DMS153 treated with DMSO at 0.1 percent for 48 hours (cell line): Measurements from ENCODE around the gene TBL1X.

Experiments used
- DNase-seq: peaks from one replicate; lab custom pipeline; 2025; ENCODE audit not compliant: unreplicated experiment; lab: John Stamatoyannopoulos, UW

The TBL1X gene

DNA sequence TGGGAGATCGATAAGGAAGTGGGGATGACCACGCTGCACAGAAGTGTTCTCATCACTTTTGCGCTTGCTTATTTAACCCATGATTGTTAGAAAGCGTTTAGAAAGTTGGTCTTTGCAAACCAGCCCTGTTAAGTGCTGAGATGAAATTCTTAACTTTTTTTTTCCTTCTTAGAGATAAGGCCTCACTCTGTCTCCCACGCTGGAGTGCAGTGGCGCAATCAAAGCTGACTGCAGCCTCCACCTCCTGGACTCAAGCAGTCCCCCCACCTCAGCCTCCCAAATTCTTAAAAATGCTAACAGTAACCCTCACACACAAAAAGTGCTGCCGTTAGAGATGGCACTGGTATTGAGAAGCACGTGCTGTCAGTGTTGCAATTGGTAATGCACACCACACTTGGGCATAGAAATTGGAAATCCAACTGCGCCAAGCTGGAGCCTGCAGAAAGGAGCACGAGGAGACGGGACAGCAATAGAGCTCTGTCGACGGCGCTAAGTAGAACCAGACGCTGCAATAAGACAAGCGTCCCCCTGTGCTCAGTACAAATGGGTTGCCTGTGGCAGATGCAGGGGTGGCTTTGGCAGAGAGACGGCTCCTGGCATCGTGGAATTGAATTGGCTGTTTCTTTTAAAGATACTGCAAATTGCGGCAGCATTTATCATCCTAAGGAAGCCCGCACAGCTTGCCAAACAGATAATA is 113.4 kb downstream of the TBL1X start:
- DNase-seq: no peak

DNA sequence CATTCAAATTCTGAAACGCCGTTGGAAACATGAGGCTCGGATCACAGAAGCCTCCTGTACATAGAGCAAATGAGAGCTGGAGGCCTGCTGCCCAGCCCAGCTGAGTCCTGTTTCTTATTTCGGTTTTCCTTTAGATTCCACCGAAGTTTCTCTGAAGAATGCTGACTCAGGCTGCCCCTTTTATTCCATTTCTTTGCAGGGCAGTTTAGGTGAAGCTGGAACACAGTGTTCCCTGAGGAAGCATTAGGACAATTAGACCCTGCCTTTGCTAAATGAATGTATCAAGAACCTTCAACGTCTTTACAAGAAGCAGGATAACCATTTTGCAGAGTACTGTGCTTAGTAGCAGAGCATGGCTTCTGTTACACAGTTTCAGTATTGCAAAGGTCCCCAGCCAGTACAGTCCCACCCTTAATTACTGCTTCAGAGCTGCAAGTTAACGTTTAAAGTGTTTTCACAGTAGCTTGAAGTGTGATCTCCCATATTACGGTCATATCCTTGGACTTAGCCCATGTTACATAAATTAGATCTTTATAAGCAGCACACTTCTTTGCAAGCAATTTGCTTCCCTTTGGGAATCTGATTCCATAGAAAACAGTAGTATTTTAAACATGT is 117.0 kb downstream of the TBL1X start:
- no peak for DNase-seq

DNA sequence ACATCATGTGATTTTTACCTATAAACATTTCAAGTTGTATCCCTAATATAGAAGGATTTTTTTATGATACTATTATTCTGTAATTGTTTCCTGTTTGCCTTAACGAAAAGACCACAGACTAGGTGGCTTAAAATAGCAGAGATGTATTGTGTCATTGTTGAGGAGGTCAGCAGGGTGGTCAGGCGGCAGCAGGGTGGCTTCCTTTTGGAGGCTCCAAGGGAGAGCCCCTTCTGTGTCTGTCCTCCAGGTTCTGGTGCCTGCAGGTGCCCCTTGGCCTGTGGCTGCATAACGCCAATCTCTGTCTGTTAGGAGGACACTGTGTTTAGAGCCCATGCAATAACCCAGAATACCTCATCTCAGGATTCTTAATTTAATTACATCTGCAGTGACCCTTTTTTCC is 118.1 kb downstream of the TBL1X start:
- DNase-seq: no peak

DNA sequence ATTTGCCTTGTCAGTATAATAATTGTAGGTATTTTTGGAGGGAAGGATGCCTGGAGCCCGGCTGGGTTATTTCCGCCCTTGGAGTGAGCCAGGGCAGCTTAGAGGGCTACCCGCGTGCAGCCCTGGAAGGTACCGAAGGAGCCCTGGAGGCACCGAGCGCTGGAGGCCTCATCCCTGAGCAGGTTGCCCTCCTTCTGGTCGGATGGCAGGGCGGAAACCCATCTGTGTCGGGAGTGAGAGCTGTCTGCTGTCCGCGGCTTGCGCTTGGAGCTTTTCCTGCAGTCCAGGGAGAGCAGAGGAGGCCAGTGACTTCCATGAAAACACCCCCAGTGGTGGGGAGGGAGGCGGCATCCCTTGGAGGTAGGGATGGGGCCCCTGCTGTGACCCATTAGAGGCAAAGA is 122.1 kb downstream of the TBL1X start:
- peak; percentile 10 for DNase-seq

DNA sequence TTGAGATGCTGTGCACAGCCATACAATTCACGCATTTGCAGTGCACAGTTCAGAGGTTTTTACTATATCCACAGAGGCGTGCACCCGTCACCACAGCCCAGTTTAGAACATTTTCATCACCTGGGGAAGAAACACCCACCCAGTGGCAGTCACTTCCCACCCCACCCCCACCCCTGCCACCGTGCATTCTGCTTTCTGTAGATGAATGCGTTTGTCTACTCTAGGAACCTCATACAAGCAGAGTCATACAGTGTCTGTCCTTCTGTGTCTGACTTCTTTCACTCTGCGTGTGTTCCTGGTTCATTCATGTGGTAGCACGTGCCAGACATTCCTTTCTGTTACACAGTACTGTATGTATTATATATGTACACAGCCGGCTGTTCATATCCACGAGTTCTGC is 122.8 kb downstream of the TBL1X start:
- DNase-seq: no peak

DNA sequence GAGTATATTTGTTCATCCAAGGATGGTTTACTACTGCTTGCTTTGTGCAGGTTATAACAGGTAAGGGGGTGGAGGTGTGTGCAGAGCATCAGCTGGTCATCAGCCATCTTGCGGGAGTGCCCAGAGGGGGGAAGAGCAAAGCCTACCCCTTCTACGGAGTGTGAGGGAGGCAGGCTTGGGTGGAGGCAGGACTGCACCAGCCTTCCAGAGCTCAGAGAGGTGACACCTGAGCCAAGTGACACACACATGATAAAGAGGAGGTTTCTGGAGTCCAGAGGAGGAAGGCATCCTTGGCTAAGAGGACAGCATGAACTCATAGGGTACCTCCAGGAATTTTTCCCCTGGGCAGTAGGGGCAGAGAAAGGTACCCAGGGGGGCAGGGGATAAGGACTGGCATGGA is 126.6 kb downstream of the TBL1X start:
- no peak for DNase-seq

DNA sequence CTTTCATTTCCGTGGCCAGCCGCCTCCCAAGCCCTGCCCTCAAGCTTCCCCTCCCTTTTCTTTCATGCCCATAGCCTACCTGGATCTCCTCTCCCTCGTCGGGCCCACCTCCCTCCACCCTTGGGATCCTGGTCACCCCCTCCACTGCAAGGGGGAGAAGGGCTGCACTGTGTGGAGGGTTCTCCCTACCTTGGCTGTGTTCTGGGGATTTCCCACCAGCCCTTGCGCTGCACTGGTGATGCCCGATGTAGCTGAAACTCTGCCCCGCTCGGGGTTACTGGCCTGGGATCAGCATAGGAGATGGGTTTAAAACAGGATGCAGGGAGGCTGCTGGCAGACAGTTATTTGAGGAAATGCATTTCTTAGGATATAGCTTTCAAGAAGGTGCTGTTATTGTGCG is 128.9 kb downstream of the TBL1X start:
- no peak for DNase-seq

DNA sequence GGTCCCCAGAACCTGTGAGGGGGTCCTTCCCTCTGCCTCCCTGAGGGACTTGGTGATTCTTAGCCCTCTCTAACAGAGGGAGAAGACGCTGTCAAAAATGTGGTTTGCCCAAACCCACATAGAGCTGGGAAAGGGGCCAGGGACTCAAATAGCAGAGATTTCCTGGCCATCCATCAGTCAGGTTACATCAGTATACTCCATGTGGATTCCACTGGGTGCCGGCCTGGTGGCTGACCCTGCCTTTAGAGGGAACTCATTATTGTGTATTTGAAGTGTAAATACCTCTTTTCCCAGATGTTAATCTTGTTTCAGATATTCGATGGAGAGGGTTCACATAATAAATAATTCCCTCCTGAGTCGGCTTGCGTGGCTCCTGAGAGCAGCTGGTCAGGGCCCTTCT is 130.3 kb downstream of the TBL1X start:
- no peak for DNase-seq

DNA sequence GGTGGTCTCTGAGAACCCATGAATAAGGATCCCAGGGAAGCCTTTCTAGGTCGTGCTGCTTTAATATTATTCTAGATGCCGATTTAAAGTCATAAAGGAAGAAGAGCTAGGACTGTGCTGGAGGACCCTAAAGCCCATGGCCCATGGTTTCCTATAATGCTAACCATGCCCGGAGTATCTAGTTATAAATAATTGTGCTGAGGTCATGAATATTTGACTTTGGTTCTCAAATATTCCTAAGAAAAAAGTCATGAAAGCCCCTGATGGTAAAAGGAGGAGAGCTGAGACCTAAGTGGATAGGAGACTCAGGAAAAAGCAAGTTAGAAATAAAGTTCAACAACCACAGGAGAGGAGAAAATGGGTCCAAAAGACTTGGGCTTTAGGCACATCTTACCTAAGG is 132.0 kb downstream of the TBL1X start:
- DNase-seq: no peak

DNA sequence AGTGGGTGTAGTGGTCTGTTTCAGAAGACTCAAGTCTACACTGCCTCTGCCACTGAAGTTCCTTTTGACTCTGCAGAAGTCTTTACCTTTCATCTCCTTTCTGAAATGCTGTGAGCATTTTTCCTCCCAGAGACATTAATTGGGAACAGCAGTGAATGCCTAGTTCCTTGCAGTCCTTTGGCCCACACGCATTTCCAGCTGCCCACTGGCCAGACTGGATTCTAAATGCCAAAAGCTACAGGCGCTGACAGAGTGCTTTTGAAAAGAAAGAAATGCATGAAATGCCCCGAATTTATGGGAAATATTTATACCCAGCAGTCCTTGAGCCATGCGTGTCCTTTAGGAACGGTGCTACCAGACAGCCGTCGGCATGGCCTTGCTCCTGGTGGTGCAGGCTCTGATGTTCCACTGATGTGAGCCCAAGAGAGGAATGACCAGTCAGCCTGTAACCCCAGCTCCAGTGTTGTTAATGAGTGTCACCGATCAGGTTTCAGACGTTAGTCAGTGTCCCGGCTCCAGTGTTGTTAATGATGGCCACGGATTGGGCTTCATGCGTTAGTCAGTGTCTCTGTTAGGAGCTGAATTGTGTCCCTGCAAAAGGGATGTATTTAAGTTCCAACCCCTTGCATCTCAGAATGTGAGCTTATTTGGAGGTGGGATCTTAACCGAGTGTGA is 132.6 kb downstream of the TBL1X start:
- DNase-seq: no peak

DNA sequence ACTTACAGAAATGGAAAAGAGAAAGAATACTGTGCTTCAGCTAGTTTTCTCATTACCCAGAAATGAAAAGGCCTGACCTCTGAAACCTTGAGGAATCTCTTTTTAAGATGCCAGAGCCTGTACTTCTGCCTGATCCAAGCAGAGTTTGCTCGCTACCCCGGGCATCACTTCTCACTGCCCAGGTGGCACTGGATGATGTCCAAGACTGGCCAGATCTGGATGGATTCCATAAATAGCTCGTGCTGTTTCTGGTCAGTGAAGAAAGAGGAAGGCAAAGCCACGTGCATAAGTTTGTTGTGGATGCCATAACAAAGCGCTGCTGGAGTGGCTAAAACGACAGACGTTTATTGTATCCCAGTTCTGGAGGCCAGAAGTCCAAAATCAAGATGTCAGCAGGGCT is 133.5 kb downstream of the TBL1X start:
- no peak for DNase-seq

DNA sequence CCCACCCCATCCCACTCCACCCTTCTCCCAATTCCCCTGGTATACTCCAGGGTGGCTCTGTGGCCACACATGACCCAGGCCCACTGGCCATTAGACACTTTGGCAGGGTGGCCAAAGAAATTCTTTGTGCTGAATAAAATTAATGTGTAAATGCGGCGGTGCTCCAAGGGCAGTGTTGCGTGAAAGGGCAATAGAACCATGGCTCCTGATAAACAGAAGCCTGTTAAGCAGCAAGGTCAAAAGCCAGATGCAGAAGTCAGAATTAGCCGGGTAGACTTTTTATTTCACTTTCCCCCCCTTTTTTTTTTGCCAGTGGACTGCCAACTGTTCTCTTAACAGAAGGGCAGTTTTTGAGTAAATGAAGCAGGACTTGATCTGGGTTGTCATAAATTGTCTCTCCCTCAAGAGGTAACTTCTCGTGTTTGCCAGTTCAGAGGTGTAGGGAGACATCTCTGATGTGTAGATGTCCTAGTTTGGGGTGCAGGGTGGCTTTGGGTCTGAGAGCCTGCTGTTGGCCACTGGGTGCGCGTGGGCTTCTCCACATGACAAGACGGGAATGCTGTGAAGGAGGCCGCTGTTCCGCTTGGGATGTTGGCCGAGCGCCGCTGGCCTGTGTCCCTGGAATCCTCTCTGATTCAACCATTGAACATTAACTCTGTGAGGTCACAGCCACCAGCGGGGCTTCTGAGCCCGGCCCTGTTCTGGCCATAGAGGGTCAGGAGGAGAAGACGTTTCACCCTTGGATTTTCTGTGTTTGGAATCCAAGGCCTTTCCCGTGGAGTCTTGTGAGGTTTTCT is 139.5 kb downstream of the TBL1X start:
- DNase-seq: no peak

DNA sequence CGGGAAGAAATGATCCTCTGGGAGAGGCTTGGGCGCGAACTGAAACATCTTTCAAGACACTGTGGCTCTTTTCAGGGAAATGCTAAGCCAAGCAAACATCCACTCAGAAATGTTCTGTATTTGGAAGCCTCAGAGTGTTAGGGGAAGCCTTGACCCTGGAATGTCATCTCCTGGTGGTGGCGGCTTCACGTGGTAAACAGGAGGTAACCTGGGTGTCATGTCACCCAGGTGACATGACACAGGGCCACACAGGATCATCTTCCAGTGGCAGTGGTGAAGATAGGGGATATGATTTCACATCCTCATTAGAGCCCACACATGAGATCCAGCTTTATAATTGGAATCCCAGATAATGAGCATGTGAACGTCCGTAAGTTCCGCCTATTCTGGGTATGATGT is 140.0 kb downstream of the TBL1X start:
- DNase-seq: no peak

DNA sequence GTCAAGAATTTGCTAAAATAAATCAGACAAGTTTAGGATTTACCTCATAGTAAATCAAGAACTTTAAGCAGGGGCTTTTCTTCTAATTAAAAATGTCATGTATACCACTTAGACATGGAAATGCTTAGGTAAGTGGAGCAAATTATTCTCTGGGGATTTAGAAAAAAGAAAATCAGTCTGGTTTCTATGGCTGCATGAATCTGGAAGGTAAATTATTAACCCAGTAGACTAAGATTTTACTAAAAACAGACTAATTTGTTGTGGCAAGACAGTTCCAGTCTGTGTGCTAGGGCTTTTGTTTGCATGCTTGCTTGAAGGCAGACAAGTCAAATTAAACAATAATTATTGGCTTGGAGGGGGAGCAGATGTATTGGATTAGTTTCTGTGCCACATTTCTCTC is 140.6 kb downstream of the TBL1X start:
- no peak for DNase-seq

DNA sequence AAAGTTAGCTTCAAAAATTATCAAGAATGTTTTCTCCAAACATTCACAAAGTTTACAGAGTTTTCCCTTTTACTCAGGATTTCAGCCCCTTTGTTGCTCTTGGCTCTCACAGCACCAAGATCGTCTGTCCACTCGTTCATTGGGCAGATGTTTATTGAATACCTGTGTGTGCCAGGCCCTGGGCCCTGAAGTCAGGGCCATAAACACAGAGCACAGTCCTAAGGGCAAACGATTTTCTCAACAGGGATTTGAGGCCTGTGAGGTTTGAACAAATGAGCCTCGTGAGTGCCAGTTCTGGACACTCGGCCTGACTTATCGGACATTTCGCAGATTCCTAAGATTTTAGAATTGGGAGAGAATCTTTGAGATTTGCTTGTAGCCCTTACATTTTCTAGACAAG is 142.1 kb downstream of the TBL1X start:
- no peak for DNase-seq

DNA sequence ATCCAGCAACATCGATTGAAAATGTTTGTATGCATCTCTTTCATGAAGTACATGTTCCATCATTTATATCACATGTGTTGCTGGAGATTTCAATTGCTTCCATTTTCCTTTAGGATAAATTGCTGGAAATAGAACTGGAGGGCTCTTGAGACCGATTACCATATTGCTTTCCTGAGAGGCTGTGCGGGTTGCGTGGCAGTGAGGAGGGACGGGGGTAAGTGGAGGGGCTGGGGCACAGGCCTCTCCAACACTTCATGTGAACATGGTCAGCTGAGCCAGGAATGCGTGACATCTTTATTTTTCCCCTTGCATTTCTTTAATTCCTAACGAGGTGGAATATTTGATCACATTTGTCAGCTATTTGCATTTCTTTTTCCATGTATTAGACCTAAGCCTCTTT is 144.6 kb downstream of the TBL1X start:
- DNase-seq: no peak

DNA sequence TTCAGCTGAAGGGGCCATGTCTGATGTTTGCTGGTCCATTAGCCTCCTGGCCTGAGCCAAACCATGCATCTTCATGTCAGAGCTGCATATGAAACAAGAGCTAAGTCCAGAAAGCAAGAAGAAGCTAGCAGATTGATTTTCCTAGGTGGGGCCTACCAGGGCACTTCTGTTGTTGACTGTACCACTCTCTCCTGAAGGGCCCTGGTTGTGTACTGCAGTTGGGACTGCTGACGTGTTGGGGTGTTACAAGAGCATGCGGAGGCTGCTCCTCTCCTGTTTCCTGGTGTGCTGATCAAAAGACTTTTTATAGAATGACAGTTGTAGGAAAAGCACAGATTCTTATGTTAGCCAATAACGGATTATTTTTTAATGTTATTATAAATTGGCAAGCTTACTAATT is 145.1 kb downstream of the TBL1X start:
- DNase-seq: no peak

DNA sequence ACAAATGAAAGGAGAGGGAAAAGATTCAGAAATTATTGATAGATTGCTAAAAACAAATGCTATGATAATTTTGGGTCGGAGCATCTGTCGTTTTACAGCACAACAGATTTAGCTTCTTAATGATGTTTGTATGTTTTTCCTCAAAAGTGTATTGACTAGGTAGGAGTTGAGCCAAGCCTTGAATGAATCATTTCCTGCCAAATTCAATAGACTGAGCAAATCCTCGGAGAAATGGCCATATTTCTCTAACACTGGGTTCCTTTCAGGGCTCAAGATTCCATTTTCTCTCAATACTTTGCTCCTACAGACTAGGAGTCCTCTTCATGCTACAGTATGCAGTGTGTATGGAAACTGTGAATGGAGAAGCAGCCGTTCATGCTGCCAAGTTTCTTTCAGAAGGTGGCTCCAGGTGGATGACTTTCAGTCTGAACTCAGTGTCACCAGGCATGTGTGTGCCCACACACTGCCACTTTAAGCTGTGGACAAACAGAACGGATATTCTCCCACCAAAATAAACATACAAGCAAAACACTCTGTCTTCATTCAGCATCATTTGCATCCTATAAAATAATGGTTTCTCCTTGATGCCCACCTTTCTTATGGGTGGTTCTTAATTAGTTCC is 146.0 kb downstream of the TBL1X start:
- no peak for DNase-seq

DNA sequence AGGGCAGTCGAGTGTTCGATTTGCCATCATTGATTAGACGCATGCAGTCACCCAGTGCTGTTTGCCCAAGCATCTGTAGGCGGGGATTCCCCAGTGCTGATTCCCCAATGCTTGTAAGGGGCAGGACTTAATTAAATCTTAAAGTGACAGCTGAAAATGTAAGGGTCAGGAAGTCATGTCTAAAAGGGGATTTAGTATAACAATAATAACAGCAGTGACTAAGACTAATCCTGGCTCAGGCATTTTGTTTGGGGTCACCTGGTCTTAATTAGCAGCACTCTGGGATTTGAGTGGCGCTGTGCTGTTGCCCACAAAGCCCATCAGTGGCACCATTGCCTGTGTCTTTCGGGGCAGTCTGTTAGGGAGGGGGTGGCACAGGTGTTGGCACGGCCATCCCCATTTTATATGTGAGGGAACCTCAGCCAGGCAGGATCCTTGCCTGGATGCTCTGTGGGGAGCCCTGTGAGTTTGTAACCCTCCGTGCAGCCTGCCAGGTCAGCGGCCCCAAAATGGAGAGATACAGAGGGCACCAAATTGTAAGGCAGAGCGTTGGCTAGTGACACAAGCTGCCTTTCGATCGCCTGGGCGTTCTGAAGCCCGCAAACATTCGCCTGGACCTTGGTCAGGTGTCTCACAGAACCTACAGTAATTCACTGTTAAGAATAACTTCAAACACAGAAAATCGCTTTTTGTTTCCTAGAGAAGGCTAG is 146.7 kb downstream of the TBL1X start:
- DNase-seq: no peak

DNA sequence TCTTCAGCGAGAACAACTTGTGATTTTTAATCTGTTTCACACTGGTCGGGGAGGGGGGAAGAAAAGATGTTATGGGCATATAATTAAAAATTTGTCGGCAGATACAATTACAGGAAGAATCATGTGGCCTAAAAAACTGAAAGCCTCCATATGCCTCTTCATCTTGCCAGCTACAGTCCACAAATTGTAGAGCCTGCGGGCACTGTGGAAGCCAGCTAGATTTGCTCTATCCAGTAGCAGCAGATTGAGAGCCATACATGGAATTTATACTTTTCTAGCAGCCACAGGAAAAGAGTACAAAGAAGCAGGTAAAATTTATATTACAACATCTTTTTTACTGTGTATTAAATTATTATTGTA is 147.3 kb downstream of the TBL1X start:
- DNase-seq: no peak

DNA sequence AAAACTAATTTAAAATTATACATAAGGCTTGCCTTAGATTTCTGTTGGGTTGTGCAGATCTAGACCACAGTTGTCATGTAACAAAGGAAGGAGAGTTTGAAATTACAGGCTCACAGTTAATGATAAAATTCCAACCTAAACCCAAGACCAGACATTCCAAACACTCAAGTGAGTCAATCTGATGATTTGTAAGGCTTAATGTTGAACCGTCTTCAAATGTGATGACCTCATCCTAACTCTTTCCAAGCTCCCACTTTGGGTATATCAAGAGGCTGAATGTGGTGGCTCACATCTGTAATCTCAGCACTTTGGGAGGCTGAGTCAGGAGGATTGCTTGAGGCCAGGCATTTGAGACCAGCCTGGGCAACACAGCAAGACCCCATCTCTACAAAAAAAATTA is 149.2 kb downstream of the TBL1X start:
- no peak for DNase-seq
